ENCODE results near the gene GET3.

DNA sequence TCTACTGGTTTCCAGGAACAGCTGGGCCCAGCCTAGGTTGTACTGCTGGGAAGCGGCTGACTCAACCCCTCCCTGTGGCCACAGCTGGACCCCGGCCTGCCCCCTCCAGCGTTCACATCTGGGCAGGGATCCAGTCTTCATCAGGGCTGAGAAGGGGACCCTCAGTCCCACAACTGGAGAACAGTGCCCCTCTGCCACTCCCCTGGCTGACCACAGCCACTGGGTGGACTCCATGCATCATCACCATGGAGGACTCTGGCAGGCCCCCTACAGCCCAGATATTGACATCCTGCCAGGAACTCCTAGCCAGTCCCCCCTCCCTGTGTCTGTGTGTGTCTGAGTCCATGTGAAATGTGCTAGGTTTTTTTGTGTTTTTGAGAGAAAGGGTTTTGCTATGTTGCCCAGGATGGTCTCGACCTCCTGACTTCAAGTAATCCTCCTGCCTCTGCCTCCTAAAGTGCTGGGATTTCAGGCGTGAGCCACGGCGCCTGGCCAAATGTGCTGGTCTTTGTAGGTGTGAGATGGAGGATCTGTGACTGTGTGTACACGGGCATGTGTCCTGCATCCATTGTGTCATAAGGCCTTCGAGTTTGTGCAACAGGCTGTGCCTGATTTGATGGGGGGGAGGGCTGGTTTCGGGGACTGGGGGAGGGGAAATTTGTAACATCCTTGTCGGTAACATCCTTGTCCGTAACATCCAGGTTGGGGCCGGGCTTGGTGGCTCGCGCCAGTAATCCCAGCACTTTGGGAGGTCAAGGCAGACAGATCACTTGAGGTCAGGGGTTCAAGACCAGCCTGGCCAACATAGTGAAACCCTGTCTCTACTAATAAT, 42.1 kb downstream of the GET3 start:
- TF ChIP-seq CTCF (IDR thresholded peaks at IDR 0.05; ENCODE audit: insufficient read depth, low read length, poor library complexity, severe bottlenecking): no peak
- TF ChIP-seq EZH2phosphoT487 (conservative IDR thresholded peaks at IDR 0.05; ENCODE audit: low read length): no peak

Data from SU-DHL-6 (cell line).